Stimulated activated CD4-positive, alpha-beta T cell treated with anti-CD3 and anti-CD28 coated beads, Interleukin-4, amount 100 ng/mL, for 24 hours (primary cell): ENCODE results near the gene USP34.
"Not testable (repeated sequence)": the region's sequence is repeated elsewhere in the genome, so short reads cannot be mapped to it uniquely, and the experiment has no call there.

Experiments used
- DNase-seq: peaks from one replicate; pipeline ENCODE4 v3.0.0-alpha.2; 2020

USP34 gene, protein sequence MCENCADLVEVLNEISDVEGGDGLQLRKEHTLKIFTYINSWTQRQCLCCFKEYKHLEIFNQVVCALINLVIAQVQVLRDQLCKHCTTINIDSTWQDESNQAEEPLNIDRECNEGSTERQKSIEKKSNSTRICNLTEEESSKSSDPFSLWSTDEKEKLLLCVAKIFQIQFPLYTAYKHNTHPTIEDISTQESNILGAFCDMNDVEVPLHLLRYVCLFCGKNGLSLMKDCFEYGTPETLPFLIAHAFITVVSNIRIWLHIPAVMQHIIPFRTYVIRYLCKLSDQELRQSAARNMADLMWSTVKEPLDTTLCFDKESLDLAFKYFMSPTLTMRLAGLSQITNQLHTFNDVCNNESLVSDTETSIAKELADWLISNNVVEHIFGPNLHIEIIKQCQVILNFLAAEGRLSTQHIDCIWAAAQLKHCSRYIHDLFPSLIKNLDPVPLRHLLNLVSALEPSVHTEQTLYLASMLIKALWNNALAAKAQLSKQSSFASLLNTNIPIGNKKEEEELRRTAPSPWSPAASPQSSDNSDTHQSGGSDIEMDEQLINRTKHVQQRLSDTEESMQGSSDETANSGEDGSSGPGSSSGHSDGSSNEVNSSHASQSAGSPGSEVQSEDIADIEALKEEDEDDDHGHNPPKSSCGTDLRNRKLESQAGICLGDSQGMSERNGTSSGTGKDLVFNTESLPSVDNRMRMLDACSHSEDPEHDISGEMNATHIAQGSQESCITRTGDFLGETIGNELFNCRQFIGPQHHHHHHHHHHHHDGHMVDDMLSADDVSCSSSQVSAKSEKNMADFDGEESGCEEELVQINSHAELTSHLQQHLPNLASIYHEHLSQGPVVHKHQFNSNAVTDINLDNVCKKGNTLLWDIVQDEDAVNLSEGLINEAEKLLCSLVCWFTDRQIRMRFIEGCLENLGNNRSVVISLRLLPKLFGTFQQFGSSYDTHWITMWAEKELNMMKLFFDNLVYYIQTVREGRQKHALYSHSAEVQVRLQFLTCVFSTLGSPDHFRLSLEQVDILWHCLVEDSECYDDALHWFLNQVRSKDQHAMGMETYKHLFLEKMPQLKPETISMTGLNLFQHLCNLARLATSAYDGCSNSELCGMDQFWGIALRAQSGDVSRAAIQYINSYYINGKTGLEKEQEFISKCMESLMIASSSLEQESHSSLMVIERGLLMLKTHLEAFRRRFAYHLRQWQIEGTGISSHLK (N-terminal part only)

DNA sequence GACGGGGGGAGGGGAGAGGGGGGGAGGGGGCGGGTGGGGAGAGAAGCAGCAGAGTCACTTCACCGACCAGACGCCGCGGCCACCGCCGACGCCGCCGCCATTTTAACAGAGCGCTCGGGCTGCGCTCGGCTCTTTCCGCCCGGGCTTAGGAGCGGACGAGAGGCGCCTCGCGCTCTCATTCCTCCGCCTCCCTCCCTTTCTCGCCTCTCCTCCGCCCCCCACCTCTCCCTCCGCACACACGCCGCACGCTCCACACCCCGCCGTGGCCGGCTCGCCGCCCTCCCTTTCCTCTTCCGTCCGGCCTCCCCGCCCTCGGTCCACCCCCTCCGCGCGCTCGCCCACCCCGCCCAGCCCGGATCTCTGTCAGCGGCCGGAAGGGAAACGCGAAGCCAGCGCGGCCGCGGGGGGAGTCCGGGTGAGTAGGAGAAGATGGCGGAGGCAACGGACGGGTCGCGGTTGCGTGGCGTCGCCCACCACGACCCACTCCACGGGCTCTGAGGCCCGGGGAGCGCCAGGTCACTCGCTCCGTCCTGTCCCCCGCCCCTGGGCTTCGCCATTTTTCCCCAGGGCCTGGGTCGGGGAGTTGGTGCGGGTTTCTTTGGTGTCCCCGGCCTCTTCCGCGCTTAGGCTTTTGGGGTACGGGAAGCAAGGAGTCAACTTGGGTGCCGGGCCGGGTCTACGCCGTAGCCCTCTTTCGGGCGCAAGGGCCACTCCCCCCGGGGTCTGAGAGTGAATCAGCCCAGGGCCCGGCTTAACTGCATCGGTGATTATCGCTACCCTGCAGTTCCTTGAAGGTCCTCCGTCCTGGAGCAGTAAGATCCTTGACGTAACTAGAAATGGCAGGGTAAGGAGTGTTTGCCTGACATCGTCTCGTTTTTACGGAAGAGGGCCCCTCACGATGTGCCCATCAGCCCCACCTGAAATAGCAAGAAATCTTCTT, at the start of gene USP34:
TSS of gene USP34 (minus strand) at position 123 of the 940 bp plus-strand sequence. CDS start 395 bp downstream, outside the sequence.
- DNase-seq: peak; percentile 90

DNA sequence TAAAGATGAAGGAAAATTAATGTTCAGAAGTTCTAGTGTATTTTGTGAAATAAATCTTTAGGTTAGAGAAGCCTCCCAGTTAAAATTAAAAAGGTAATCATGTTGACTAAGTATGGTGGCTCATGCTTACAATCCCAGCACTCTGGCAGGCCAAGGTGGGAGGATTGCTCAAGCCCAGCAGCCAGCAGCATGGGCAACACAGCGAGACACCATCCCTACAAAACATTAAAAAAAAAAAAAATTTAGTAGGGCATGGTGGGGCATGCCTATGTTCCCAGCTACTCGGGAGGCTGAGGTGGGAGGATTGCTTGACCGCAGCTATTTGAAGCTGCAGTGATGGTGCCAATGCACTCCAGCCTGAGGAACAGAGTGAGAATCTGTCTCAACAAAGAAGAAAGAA, 49.4 kb upstream of the USP34 start:
- DNase-seq: no peak

DNA sequence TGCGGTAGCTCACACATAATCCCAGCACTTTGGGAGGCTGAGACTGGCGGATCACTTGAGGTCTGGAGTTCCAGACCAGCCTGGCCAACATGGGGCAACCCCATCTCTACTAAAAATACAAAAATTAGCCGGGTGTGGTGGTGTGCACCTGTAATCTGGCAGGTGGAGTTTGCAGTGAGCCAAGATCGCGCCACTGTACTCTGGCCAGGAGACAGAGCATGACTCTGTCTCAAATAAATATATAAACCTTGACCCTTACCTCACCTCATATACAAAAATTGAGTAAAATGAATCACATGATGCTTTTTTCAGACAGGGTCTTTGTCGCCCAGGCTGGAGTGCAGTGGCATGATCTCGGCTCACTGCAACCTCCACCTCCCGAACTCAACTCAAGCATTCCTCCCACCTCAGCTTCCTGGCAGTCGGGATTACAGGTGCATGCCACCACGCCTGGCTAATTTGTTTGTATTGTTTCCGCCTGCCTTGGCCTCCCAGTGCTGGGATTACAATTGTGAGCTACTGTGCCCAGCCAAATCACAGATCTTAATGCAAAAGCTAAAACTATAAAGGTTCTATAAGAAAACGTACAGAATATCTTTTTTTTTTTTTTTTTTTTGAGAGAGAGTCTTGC, 42.0 kb upstream of the USP34 start:
- no peak for DNase-seq

DNA sequence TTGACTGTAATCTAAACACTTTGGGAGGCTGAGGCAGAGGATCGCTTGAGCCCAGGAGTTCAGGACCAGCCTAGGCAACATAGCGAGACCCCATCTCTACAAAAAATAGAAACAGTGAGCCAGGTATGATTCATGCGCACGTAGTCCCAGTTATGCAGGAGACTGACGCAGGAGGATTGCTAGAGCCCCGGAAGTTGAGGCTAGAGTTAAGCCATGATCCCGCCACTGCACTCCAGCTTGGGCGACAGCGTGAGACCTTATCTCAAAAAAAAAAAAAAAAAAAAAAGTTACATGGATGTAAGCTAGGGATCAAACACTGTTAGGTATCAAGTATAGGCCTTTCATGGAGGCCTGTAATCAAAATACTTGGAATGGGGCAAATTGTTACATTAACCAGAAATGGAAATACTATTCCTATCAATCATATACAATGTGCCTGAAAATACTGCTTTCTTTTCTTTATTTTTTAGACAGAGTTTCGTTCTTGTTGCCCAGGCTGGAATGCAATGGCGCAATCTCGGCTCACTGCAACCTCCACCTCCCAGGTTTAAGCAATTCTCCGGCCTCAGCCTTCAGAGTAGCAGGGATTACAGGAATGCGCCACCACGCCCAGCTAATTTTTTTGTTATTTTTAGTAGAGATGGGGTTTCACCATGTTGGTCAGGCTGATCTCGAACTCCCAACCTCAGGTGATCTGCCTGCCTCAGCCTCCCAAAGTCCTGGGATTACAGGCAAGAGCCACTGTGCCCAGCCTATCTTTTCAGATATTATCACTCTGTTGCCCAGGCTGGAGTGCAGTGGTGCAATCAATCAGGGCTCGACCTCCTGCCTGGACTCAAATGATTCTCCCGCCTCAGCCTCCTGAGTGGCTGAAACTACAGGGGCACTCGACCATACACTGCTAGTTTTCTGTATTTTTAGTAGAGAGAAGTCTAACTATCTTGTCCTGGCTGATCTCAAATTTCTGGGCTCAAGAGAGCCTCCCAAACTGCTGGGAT, 40.1 kb upstream of the USP34 start:
- DNase-seq: no peak

DNA sequence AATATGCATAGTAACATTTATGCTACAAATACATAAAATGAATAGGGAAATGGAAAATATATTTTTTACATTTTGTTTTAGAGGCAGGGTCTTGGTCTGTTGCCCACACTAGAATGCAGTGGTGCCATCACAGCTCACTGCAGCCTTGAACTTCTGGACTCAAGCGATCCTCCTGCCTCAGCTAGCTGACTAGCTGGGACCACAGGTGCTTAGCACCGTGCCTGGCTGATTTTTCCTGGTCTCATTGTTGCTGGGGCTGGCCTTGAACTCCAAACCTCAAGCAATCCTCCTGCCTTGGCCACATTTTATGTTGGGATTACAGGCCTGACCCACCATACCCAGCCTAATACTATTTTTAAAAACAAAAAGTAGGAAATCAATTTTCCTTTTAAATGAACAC, 34.1 kb upstream of the USP34 start:
- DNase-seq: no peak

DNA sequence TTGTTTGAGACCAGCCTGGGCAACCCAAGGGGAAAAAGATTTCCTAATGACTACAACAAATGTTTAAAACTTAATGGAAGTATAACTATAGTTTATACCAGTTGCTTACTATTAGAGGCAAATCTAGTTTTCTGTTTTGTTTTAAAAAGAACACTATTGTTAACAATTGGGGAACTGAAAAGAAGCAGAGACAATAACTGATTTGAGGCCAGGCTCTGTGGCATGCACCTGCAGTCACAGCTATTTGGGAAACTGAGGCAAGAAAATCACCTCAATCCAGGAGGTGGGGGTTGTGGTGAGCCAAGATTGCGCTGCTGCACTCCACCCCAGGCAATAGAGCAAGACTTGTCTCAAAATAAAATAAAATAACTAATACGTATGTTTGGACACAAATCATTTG, 28.2 kb upstream of the USP34 start:
- DNase-seq: no peak

DNA sequence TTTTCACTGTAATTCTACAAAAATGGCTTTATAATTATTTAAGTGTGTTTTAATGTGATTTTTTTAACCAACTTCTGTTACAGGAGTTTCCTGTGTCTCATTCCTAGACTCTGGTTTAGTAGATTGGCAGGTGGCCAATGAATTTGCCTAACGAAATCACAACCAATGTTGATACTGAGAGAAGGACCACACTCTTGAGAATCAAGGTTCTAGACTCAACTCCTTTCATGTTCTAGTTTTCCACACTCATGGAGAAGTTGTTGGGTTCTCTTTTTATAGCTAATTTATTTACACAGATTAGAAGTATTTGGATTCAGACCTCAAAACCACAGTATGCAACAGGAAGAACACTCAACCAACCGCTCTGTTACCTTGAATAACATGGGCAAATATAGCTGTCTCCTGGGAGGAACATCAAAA, 22.6 kb upstream of the USP34 start:
- DNase-seq: peak; percentile 37

DNA sequence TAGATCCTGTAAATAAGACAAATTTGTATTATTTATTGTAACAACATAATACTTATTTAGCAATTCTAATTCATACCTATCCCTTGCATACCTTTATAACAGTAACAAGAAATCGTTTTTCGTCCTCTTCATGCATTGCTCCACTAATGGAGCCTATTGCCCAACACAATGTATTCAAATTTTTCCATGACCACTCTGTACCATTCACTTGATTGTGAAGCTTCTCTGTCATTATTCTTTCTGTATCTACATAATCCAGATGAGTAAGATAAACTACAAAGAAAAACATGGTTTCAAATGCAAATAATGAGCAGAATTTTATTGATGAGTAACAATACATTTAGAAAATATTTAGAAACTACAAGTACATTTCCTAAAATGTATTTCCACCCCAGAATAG, 21.6 kb upstream of the USP34 start:
- no peak for DNase-seq

DNA sequence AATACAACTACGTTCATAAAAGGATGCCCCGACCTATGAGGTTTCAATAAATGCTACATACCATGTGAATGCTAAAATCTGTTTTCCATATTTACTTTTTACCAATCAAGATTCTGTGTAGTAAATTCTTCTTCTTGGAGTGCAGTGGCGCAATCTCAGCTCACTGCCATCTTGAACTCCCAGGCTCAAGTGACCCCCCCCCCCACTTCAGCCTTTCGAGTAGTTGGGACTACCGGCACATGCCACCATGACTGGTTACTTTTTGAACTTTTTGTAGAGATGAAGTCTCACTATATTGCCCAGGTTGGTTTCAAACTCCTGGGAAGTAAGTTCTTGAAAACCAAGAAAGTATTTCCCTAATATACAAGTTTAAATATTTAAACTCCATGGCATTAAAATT, 14.4 kb upstream of the USP34 start:
- DNase-seq: no peak

DNA sequence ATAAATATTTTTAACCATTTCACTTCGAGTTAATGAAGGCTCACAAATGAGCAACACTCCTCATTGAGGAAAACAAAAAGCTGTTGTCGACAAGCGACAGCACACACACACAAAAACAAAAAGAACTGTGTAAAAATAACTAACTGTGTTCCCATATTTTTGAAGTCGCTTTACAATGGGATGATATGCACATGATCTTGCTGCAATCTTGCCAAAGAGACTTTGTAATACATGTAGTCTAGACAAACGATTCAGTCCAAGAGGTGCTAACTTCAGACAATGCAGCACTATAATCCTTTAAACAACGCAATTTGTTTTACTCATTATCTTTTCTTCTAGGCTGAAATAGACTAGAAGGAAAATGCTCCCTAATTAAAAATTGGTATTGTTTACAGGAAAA, 7.2 kb upstream of the USP34 start:
- no peak for DNase-seq

DNA sequence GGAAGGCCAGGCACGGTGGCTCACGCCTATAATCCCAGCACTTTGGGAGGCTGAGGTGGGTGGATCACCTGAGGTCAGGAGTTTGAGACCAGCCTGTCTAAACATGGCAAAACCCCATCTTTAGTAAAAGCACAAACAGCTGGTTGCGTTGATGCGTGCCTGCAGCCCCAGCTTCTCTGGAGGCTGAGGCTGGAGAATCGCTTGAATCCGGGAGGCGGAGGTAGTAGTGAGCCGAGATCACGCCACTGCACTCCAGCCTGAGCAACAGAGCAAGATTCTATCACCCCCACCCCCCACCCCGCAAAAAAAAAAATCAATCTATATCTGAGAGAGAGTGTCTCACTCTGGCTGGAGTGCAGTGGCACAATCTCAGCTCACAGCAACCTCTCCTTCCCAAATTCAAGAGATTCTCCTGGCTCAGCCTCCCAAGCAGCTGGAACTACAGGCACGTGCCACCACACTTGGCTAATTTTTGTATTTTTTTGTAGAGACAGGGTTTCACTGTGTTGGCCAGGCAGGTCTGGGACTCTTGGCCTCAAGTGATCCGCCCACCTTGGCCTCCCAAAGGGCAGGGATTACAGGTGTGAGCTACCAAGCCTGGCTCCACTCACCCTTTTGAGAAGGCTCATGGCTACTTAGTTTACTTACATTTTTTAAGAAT, 6.2 kb upstream of the USP34 start:
- not testable (repeated sequence) for DNase-seq

DNA sequence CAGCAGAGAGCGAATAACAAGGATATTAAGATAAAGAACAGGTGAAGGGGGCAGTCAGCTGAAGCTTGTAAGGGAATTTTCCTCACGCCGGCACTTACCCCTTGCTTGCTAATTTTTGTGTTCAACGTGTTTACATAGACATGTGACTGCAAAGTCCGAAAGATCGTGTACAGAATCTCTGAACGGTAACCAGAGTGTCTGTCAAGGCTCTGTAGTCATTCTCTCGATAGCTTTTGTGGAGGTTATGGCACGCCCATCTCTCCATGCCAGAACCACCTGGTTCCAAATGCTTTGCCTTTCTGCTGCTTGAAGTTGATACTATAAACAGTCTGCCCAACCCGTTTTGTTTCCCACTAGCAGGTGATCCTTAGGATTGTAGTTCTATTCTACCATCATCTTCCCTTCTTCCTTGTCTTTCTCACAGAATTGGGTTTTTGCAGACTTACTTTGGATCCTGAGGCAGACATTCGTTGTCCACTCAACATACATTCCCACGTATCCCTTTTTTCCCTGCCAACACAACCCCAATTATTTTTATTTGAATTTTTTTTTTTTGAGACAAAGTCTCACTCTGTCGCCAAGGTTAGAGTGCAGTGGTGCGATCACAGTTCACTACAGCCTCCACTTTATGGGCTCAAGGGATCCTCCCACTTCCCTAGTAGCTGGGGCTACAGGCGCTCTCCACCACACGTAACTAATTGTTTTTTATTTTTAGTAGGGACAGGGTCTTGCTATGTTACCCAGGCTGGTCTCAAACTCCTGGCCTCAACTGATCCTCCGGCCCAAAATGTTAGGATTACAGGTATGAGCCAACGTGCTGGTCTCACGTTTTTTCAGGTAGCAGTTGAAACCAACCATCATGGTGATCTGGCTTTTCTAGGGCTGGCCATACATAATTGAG, 1.3 kb upstream of the USP34 start:
- DNase-seq: peak; percentile 22

DNA sequence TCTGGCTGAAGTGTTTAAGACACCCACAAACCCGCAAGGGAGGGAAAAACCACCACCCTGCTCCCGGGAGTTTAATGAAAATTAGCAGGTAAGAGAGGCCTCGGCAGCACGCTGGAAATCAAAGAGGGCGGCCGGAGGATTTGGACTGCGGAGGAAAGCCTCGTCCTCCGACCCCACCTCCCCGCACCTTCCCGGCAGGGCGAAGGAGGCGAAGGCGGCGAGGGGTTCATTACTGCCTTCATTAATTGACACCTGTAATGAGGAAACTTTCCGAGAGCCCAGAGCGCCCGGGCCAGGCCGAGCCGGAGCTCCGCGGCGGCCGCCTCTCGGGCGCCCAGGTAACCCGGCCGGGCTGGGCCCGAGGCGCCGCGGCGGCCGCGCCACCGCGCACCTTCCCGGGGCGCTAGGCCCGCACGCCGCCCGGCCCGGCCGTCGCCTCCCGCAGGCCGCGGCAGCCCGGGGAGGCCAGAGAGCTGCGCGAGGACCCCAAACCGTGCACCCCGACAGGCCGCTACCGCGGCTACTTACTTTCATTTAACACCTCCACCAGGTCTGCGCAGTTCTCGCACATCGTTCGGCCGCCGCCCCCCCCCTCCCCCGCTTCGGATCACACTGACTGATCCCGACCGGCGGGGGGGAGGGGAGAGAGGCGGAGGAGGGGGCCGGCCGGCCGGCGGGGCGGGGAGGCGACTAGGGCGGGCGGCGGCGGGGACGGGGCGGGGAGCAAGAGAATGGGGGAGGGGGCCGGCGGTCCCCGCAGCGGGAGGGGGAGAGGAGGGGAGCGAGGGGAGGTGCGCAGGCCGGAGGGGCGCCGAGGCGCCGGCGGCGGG, 550 bp downstream of the USP34 start:
- peak; percentile 80 for DNase-seq

DNA sequence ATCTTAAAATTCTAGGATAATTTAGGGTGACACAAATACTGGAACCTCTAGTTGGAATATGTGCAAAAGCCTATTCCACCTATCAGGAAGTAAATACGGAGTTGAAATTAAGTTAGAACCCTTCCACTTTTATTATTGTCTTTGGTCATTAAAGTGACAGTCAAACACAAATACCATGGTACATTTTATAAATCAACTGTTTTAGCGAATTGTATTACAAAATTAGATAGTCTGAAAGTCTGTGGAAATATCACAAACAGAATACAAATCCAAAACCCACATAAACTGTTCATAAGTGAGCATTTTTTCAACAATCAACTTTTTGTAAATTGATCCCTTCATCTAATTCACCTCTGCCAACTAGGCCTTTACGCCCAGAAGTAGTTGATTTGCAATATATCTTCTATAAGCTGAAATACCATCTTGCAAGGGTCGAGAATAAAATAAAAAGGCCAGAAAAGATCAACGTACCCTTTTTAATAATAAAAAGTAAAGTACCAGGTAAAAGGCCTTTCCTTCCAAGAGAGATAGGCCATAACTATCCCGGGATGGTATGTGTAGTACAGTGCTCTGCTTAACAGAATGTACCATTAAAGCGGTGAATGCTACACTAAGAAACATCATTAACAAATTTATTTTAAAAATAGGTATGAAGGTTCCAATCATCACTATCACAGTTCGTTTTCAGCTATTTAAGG, 1.3 kb downstream of the USP34 start:
- no peak for DNase-seq

DNA sequence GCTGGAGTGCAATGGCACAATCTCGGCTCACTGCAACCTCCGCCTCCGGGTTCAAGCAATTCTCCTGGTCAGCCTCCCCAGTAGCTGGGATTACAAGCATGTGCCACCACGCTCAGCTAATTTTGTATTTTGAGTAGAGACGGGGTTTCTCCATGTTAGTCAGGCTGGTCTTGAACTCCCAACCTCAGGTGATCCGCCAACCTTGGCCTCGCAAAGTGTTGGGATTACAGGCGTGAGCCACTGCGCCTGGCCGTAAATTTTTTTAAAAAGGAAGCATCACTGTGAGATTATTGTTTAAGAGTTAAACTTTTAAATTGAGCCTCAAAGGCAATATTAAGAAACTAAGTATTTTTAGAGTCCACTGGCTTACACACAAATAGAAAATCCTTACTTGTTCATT, 2.7 kb downstream of the USP34 start:
- DNase-seq: not testable (repeated sequence)

DNA sequence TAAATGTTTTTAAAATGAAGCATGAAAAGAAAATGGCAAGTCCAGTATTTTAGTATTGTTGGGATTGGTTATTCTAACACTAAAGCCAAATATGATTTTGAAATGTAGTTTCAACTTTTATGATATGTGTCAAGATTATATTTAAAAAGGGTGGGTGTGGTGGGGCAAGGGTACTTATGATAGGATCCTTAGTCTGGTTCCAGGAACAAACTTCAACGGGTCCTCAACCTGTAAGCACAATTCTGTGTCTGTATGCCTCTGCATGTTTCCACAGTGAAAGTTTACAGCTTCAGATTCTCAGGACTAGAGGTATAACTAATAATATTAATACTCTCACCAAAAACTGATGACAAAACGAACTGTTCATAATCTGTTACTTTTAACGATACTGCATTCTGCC, 5.8 kb downstream of the USP34 start:
- DNase-seq: no peak
